ENCODE data around the gene IGFBP3. TPM values are rescaled to one million over a fixed set of nuclear protein-coding genes. Genes with fewer than 3 reads are reported as not detected.
"Not testable (repeated sequence)": the region's sequence is repeated elsewhere in the genome, so short reads cannot be mapped to it uniquely, and the experiment has no call there.

Gene IGFBP3, protein sequence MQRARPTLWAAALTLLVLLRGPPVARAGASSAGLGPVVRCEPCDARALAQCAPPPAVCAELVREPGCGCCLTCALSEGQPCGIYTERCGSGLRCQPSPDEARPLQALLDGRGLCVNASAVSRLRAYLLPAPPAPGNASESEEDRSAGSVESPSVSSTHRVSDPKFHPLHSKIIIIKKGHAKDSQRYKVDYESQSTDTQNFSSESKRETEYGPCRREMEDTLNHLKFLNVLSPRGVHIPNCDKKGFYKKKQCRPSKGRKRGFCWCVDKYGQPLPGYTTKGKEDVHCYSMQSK
- 60.9 TPM for total RNA-seq

DNA sequence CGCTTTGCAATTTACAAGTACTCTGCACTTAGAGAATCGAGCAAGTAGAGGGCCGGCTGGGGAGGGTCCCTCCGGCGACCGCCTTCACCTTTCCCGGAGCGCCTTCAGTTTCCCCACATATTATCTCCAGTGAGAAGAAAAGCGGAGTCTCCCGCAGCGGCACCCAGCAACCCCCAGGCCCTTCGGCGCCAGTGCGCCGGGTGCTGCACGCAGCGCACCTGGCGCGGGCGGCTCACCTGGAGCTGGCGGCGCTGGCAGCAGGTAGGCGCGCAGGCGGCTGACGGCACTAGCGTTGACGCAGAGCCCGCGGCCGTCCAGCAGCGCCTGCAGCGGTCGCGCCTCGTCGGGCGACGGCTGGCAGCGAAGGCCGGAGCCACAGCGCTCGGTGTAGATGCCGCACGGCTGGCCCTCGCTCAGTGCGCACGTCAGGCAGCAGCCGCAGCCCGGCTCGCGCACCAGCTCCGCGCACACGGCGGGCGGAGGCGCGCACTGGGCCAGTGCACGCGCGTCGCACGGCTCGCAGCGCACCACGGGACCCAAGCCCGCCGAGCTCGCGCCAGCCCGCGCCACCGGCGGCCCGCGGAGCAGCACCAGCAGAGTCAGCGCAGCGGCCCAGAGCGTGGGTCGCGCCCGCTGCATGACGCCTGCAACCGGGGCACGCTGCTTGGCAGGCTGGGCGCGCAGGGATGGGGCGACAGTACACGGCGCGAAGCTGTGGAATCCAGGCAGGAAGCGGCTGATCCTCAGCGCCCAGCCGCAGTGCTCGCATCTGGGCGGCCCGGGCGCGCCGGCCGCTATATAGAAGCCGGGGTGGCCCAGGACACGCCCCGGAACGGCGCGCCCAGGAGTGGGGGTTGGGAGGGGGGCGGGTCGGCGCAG lies at the start of gene IGFBP3:
IGFBP3 (minus strand) TSS at position 771 of the 879 bp plus-strand sequence; CDS start at position 639, 132 bp downstream.
- DNase-seq (ENCODE audit: low spot score) (no peak), ATAC-seq (peak; percentile 78)
- intact Hi-C loops (cut with DNase I) = loop anchor here (5.0 kb wide), 1 partner anchor 1262 kb away; no protein-coding TSS in a partner anchor

DNA sequence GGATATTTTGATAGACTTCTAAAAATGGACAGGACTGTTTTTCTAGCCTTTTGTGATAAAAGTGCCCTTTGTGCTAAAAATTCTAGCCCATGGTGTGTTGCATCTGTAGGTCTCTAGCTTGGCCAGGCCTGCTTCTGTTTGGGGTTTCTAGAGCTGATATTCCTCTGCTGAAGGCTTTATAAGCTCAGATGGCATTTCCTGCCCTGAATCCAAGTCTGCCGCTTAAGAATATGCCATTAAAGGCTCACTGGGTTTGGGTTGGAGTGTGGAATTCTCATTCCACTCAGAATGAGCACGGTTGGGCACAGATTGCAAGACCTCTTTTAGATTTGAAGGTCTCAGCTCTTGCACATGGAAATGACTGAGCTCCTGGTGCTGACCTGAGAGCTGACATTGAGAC lies 49.4 kb upstream of the IGFBP3 start:
- DNase-seq (ENCODE audit: low spot score) = no peak
- ATAC-seq = no peak
- intact Hi-C loops (cut with DNase I) = no loop called here

- DNase-seq (ENCODE audit: low spot score) (no peak), ATAC-seq (no peak)
- intact Hi-C loops (cut with DNase I) = no loop called here
These were observed 48.9 kb upstream of the IGFBP3 start for GRCh38 chr7:45969940-45970339.

- ATAC-seq (no peak), DNase-seq (ENCODE audit: low spot score) (no peak)
- intact Hi-C loops (cut with DNase I) = no loop called here
These were observed 47.9 kb upstream of the IGFBP3 start for GRCh38 chr7:45968856-45969541.

- intact Hi-C loops (cut with DNase I) = no loop called here
- ATAC-seq (no peak), DNase-seq (ENCODE audit: low spot score) (no peak)
These were observed 47.2 kb upstream of the IGFBP3 start for GRCh38 chr7:45968312-45968711.

DNA sequence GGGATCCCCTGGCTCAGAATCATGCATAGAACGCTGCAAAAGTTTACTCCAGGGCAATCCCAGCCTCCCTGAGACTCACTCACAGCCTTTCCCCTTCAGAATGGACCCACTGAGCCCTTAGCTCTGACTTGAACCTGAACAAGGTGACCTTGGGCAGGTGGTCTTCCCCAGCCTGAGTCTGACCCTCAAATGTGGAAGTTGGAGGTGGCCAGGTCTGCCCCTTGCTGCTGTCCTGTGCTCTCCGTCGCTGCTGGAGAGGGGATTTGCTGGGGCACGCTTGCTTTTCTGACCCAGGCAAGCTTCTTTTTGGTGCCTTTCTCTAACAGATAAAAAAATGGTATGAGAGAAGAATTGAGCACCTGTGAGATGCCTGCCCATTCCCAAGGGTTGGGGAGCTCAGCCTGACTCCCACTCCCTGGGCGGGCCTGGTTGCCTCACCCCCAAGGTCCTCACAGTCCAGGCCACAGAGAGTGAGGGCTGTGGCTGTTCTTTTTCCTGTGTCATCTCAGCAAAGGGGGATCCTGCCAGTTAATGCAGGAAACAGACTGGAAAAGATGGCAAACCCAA lies 46.6 kb upstream of the IGFBP3 start:
- no peak for DNase-seq (ENCODE audit: low spot score)
- intact Hi-C loops (cut with DNase I) = no loop called here
- no peak for ATAC-seq

DNA sequence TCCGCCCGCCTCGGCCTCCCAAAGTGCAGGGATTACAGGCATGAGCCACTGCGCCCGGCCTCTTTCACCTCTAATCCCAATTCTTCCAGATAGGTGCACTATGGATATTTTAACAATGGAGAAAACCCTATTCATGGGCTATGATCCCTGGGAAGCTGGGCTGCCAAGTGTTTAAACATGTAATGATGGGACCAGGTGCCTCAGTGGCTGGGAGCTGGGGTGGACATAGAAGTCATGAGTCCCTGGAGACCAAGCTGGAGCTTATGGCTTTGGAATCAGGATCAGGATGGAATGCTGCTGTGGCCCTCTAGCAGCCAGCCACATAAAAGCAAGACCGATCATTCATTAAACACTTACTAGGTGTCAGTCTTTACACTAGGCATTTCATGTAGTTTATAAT lies 41.8 kb upstream of the IGFBP3 start:
- intact Hi-C loops (cut with DNase I) = no loop called here
- DNase-seq (ENCODE audit: low spot score) (no peak), ATAC-seq (no peak)

DNA sequence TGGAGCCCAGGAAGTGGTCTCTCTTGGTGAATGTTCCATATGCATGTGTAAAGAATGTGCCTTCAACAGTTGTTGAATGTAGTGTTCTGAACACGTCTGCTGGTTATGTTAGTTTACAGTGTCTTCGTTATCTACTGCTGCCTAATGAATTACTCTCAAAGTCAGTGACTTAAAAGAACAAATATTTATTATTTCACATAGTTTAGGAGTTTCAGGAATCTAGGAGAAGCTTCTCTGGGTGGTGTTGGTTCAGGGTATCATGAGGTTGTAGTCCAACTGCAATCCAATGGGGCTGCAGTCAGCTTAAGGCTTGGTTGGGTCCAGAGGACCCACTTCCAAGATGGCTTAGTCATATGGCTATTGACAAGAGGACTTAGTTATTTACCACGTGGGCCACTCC lies 36.6 kb upstream of the IGFBP3 start:
- ATAC-seq (no peak), DNase-seq (ENCODE audit: low spot score) (no peak)
- intact Hi-C loops (cut with DNase I) = no loop called here

GRCh38 chr7:45955286-45955685 lies 34.2 kb upstream of the IGFBP3 start:
- intact Hi-C loops (cut with DNase I) = no loop called here
- ATAC-seq = no peak
- DNase-seq (ENCODE audit: low spot score) = no peak

GRCh38 chr7:45953055-45953454 lies 32.0 kb upstream of the IGFBP3 start:
- ATAC-seq; intact Hi-C loops (cut with DNase I); DNase-seq (ENCODE audit: low spot score): not testable (repeated sequence)

DNA sequence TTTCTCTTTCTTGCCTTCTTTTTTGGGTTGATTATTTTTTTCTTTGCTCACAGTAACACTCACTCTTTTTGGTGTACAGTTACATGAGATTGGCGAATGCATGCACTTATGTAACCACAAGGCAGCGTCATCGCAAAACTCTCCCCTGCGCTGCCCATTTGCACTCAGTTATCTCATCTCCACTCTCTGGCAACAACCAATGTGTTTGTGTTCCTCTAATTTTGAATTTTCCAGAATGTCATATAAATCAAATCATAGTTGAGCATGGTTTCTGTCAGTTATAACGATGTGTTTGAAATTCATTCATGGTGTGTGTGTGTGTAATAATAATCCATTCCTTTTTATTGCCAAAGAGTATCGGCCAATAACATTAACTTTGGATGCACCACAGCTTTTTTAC lies 23.0 kb upstream of the IGFBP3 start:
- intact Hi-C loops (cut with DNase I) = no loop called here
- ATAC-seq = no peak
- DNase-seq (ENCODE audit: low spot score) = no peak

GRCh38 chr7:45940939-45941338 lies 19.9 kb upstream of the IGFBP3 start:
- DNase-seq (ENCODE audit: low spot score) = no peak
- intact Hi-C loops (cut with DNase I) = no loop called here
- ATAC-seq = no peak

- DNase-seq (ENCODE audit: low spot score); ATAC-seq; intact Hi-C loops (cut with DNase I): not testable (repeated sequence)
These were observed 19.2 kb upstream of the IGFBP3 start for GRCh38 chr7:45940237-45940781.

GRCh38 chr7:45939574-45939973 lies 18.5 kb upstream of the IGFBP3 start:
- ATAC-seq (no peak), DNase-seq (ENCODE audit: low spot score) (no peak)
- intact Hi-C loops (cut with DNase I) = no loop called here

- ATAC-seq (no peak), DNase-seq (ENCODE audit: low spot score) (no peak)
- intact Hi-C loops (cut with DNase I) = no loop called here
These were observed 17.7 kb upstream of the IGFBP3 start for GRCh38 chr7:45938626-45939302.

GRCh38 chr7:45937862-45938261 lies 16.8 kb upstream of the IGFBP3 start:
- intact Hi-C loops (cut with DNase I) = no loop called here

GRCh38 chr7:45937301-45937700 lies 16.2 kb upstream of the IGFBP3 start:
- DNase-seq (ENCODE audit: low spot score) (no peak), ATAC-seq (no peak)
- intact Hi-C loops (cut with DNase I) = no loop called here

More at GRCh38 chr7:45937862-45938261, 16.8 kb upstream of the IGFBP3 start:
- DNase-seq (ENCODE audit: low spot score) (no peak), ATAC-seq (no peak)

- no peak for ATAC-seq
- DNase-seq (ENCODE audit: low spot score) = no peak
- intact Hi-C loops (cut with DNase I) = no loop called here
These were observed 9.9 kb upstream of the IGFBP3 start for GRCh38 chr7:45930967-45931366.

DNA sequence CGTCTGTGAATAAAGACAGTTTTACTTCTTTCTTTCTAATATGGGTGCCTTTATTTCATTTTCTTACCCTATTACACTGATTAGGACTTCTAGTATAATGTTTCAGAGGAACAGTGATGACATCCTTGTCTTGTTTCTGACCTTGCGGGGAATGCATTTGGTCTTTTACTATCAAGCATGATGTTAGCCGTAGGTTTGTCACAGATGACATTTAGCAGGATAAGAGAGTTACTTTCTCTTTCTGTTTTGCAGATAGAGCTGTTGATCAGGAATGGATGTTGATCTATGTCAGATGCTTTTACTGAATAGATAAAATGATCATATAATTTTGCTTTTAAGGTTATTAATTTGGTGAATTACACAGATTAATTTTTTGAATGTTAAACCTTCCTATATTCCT lies 6.6 kb upstream of the IGFBP3 start:
- no peak for DNase-seq (ENCODE audit: low spot score)
- intact Hi-C loops (cut with DNase I) = no loop called here
- ATAC-seq = no peak

Data from sciatic nerve (tissue), 2 donors.